ENCODE measurements around the gene MAGEA2. TPM values are rescaled to one million over a fixed set of nuclear protein-coding genes. Genes with fewer than 3 reads are reported as not detected.
"Not testable (repeated sequence)": the region's sequence is repeated elsewhere in the genome, so short reads cannot be mapped to it uniquely, and the experiment has no call there.

The MAGEA2 gene
- total and polyA plus RNA-seq, 2 of the 8 experiments (the other 6 are each of a cell fraction or from before 2014, with no cell fraction given): 0.77 TPM; not detected in 1

- H3K9ac ChIP-seq (replicated peaks in 1 of 4; ENCODE audit: extremely low read depth in 1 of 4, low read depth in 3 of 4, low read length in 3 of 4); H3K9me3 ChIP-seq (ENCODE audit: insufficient read depth in 2 of 2, low read depth in 1 of 2, low read length in 1 of 2); H4K5ac ChIP-seq (ENCODE audit: insufficient read length, low read depth, low read length); FAIRE-seq; H3K4me1 ChIP-seq (replicated peaks in 1 of 4; ENCODE audit: control insufficient read depth in 3 of 4, insufficient read depth in 4 of 4, low read length in 3 of 4); H3K27me3 ChIP-seq (replicated peaks in 1 of 4; ENCODE audit: control insufficient read depth in 3 of 4, extremely low read depth in 1 of 4, insufficient read depth in 3 of 4, low read length in 3 of 4); H3K18ac ChIP-seq (ENCODE audit: extremely low read depth, low read length); H3K36me3 ChIP-seq (ENCODE audit: control insufficient read depth in 2 of 4, insufficient read depth in 4 of 4, low read length in 3 of 4); H3K14ac ChIP-seq (ENCODE audit: insufficient read length); H3K4me3 ChIP-seq (ENCODE audit: extremely low read depth in 1 of 4, insufficient read depth in 2 of 4, low read depth in 3 of 4, low read length in 4 of 4); H2BK12ac ChIP-seq (ENCODE audit: low read depth, low read length); H3K23me2 ChIP-seq (ENCODE audit: low read depth, low read length); H3K4me2 ChIP-seq (ENCODE audit: insufficient read depth in 1 of 2, low read depth in 2 of 2, low read length in 2 of 2); H2AFZ ChIP-seq (ENCODE audit: low read length); H2AK5ac ChIP-seq (ENCODE audit: low read depth, low read length); H2BK15ac ChIP-seq (ENCODE audit: low read length); H3K56ac ChIP-seq (replicated peaks; ENCODE audit: insufficient read length, low read depth, low read length); H3K79me1 ChIP-seq (ENCODE audit: low read depth, low read length); H2BK20ac ChIP-seq (ENCODE audit: low read length); POLR2A ChIA-PET (ENCODE audit: partially characterized antibody); H3K27ac ChIP-seq (ENCODE audit: low read depth, low read length); H2BK120ac ChIP-seq (replicated peaks; ENCODE audit: low read depth, low read length); H4K91ac ChIP-seq (replicated peaks; ENCODE audit: insufficient read length, low read length); H4K20me1 ChIP-seq (replicated peaks in 1 of 2; ENCODE audit: control insufficient read depth in 1 of 2, insufficient read depth in 2 of 2, low read length in 2 of 2); H2BK5ac ChIP-seq (ENCODE audit: low read depth, low read length); H3K79me2 ChIP-seq (ENCODE audit: control insufficient read depth in 1 of 2, insufficient read depth in 2 of 2, low read length in 2 of 2); CTCF ChIA-PET (ENCODE audit: partially characterized antibody); H3K4ac ChIP-seq (replicated peaks; ENCODE audit: insufficient read length, low read depth, low read length); H4K8ac ChIP-seq (ENCODE audit: extremely low read depth, insufficient read depth, low read length); DNase-seq (ENCODE audit: low read depth in 1 of 2, low spot score in 2 of 2); H3K23ac ChIP-seq (ENCODE audit: insufficient read length): not testable (repeated sequence)
- 80% methylated on average over 3 of the region's 22 CpGs; no CpG with 5 or more reads in 1 of the 2 experiments for whole genome bisulfite sequencing, 2 experiments (ENCODE audit: extremely low coverage in 1 of 2, insufficient coverage in 1 of 2, insufficient read length in 1 of 2, insufficient replicate concordance in 2 of 2, low coverage in 1 of 2, low lambda C conversion rate in 2 of 2, missing lambda C conversion rate in 1 of 2)
These were observed 19.3 kb downstream of the MAGEA2 start for GRCh38 chrX:152734143-152734858.
